HEK293T (cell line): ENCODE data around the gene BRD4.

Experiments
- CTCF ChIA-PET: fragments of 350-600 bp; formaldehyde crosslinking; extraction: SDS; loops from one replicate; lab custom pipeline; 2021; ENCODE audit warnings: antibody characterized with exemption, inconsistent platforms; lab: Yijun Ruan, JAX
- POLR2A ChIA-PET: fragments of 350-600 bp; formaldehyde crosslinking; extraction: SDS; loops from one replicate; lab custom pipeline; 2020; ENCODE audit warnings: antibody characterized with exemption, inconsistent platforms; lab: Yijun Ruan, JAX
- DNase-seq: peaks from one replicate; pipeline ENCODE4 v3.0.0; 2012; ENCODE audit warnings: mixed read lengths; ENCODE audit errors: extremely low spot score
- ARNT ChIP-seq: fragments of 450-650 bp; IDR thresholded peaks from 2 replicates; pipeline ENCODE4 v1.6.1; 2017; ENCODE audit warnings: mild to moderate bottlenecking
- BHLHE40 ChIP-seq: fragments of 450-650 bp; IDR thresholded peaks from 2 replicates; pipeline ENCODE4 v1.6.1; 2016; ENCODE audit warnings: mild to moderate bottlenecking, moderate library complexity, borderline replicate concordance
- CTBP1 ChIP-seq: fragments of 450-650 bp; IDR thresholded peaks from 2 replicates; pipeline ENCODE4 v1.6.1; 2016; ENCODE audit warnings: borderline replicate concordance
- ELF4 ChIP-seq: fragments of 450-650 bp; IDR thresholded peaks from 2 replicates; pipeline ENCODE4 v1.6.1; 2017; ENCODE audit warnings: antibody characterized with exemption
- FOXA1 ChIP-seq: fragments of 450-650 bp; IDR thresholded peaks from 2 replicates; pipeline ENCODE4 v1.6.1; 2016; ENCODE audit warnings: mild to moderate bottlenecking
- FOXK2 ChIP-seq: fragments of 450-650 bp; IDR thresholded peaks from 2 replicates; pipeline ENCODE4 v1.6.1; 2016; ENCODE audit warnings: mild to moderate bottlenecking
- FOXM1 ChIP-seq: fragments of 450-650 bp; IDR thresholded peaks from 2 replicates; pipeline ENCODE4 v1.6.1; 2017; ENCODE audit warnings: mild to moderate bottlenecking, borderline replicate concordance
- HDGF ChIP-seq: fragments of 450-650 bp; IDR thresholded peaks from 2 replicates; pipeline ENCODE4 v1.6.1; 2017; ENCODE audit warnings: antibody characterized with exemption, borderline replicate concordance
- L3MBTL2 ChIP-seq: fragments of 450-650 bp; conservative IDR thresholded peaks from 2 replicates; pipeline ENCODE4 v1.6.1; 2016; ENCODE audit warnings: mild to moderate bottlenecking
- LEF1 ChIP-seq: fragments of 450-650 bp; IDR thresholded peaks from 2 replicates; pipeline ENCODE4 v1.6.1; 2017; ENCODE audit warnings: mild to moderate bottlenecking, borderline replicate concordance
- NFRKB ChIP-seq: fragments of 450-650 bp; IDR thresholded peaks from 2 replicates; pipeline ENCODE4 v1.6.1; 2016; ENCODE audit warnings: mild to moderate bottlenecking, moderate library complexity
- SP1 ChIP-seq: fragments of 450-650 bp; IDR thresholded peaks from 2 replicates; pipeline ENCODE4 v1.6.1; 2017
- SUZ12 ChIP-seq: fragments of 450-650 bp; IDR thresholded peaks from 2 replicates; pipeline ENCODE4 v1.6.1; 2016; ENCODE audit warnings: mild to moderate bottlenecking
- TARDBP ChIP-seq: fragments of 450-650 bp; IDR thresholded peaks from 2 replicates; pipeline ENCODE4 v1.6.1; 2016
- ZNF384 ChIP-seq: fragments of 450-650 bp; IDR thresholded peaks from 2 replicates; pipeline ENCODE4 v1.6.1; 2016
- TF ChIP-seq, protein P1 (sequence below): fragments of 450-650 bp; IDR thresholded peaks from 2 replicates; pipeline ENCODE4 v1.6.1; 2016

Gene BRD4

GRCh38 chr19:15296841-15297415 is 35.4 kb downstream of the BRD4 start:
- POLR2A ChIA-PET: interaction anchor here (0.9 to 1.1 kb wide), 3 partner anchors 9 to 83 kb away, joined by 3 read pairs; partner anchors contain the start of gene BRD4

DNA sequence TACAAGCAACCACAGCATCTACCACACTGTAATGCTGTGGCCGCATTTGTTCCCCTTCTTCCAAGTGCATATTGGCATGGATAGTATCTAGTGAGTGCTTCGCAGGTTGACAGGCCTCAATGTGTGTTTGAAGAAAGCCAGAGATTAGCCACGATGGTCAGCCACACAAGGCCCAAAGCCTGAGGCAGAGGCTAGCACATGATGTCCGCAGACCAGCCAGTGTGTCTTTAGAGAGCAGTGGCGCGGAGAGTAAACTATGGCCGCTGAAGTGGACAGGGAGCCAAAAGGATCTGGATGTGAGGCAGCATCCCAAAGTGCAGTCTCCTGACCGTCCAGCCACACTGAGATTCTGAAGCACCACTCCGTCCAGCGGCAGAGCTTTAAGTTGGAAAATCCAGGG is 36.0 kb downstream of the BRD4 start:
- POLR2A ChIA-PET: no interaction called here
- CTCF ChIA-PET: no interaction called here
- no peak for DNase-seq
- TF ChIP-seq BHLHE40 (no peak), TARDBP (no peak), FOXM1 (no peak), SUZ12 (no peak), SP1 (no peak), L3MBTL2 (no peak), HDGF (no peak), FOXA1 (no peak), FOXK2 (no peak), ELF4 (no peak), ZNF384 (no peak), CTBP1 (no peak), NFRKB (no peak), ARNT (no peak), LEF1 (no peak)
- TF ChIP-seq, protein P1, sequence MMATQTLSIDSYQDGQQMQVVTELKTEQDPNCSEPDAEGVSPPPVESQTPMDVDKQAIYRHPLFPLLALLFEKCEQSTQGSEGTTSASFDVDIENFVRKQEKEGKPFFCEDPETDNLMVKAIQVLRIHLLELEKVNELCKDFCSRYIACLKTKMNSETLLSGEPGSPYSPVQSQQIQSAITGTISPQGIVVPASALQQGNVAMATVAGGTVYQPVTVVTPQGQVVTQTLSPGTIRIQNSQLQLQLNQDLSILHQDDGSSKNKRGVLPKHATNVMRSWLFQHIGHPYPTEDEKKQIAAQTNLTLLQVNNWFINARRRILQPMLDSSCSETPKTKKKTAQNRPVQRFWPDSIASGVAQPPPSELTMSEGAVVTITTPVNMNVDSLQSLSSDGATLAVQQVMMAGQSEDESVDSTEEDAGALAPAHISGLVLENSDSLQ: no peak

More at GRCh38 chr19:15296841-15297415, 35.4 kb downstream of the BRD4 start:
- CTCF ChIA-PET: no interaction called here
- TF ChIP-seq TARDBP (no peak), NFRKB (no peak), ARNT (no peak), L3MBTL2 (no peak), ZNF384 (no peak), BHLHE40 (no peak), FOXA1 (no peak), CTBP1 (no peak), FOXK2 (no peak), FOXM1 (no peak), LEF1 (no peak)
- TF ChIP-seq, protein P1: no peak
- no peak for DNase-seq

- POLR2A ChIA-PET: no interaction called here
- CTCF ChIA-PET: no interaction called here
- TF ChIP-seq ELF4 (no peak), FOXK2 (no peak), L3MBTL2 (no peak), LEF1 (no peak), HDGF (no peak), NFRKB (no peak), BHLHE40 (no peak), CTBP1 (no peak), SUZ12 (no peak)
- TF ChIP-seq, protein P1: no peak
- DNase-seq: no peak
Observed at GRCh38 chr19:15294561-15294990, 37.8 kb downstream of the BRD4 start.

DNA sequence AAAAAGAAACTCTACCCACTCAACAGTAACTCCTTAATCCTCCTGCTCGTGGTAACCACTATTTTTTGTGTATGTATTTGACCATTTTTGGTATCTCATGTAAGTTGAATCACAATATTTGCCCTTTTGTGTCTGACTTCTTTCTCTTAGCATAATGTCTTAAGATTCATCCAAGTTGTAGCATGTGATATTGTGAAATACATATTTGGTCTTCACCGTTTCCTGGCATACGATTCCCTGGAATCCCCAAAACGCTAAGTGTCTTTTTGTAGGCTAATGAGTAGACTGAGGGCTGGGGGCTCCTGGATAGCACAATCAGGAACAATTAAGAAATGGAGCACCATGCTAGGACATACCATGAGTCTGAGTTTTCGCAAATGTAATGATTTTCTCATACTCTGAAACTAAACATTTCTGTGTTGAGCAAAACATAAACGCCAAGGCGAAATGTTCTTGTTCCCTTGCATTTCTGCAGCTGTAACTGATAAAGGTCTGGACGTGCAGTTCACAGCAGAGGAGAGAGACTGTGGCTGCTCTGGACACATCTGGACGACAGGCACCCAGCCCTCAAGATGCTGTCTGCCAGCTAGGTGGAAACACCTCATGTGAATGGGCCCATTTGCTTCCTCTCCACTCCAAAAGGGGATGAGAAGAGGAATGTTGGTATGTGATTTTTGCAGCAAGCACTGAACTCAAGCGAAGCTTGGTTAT is 38.4 kb downstream of the BRD4 start:
- TF ChIP-seq HDGF: no peak
- TF ChIP-seq, protein P1: no peak
- TF ChIP-seq FOXK2: no peak
- no peak for TF ChIP-seq BHLHE40
- TF ChIP-seq L3MBTL2: no peak
- TF ChIP-seq ARNT: no peak
- TF ChIP-seq ZNF384: no peak
- TF ChIP-seq FOXA1: no peak
- TF ChIP-seq LEF1: no peak
- no peak for TF ChIP-seq ELF4
- TF ChIP-seq FOXM1: no peak
- TF ChIP-seq SUZ12: no peak
- no peak for TF ChIP-seq TARDBP
- TF ChIP-seq CTBP1: no peak
- no peak for TF ChIP-seq NFRKB
- no peak for TF ChIP-seq SP1
- POLR2A ChIA-PET: interaction anchor here (1.2 kb wide), 1 partner anchor 85 kb away, joined by 3 read pairs; no protein-coding TSS in a partner anchor
- CTCF ChIA-PET: no interaction called here
- no peak for DNase-seq
